Activated T-cell treated with anti-CD3 and anti-CD28 coated beads, Interleukin-2, amount 50 U/mL, for 48 hours (primary cell): ENCODE data around the gene CSAG3.
"Not testable (repeated sequence)": the region's sequence is repeated elsewhere in the genome, so short reads cannot be mapped to it uniquely, and the experiment has no call there.

Experiments used
- DNase-seq, 2 experiments: peaks; one replicate each; pipeline ENCODE4 v3.0.0-alpha.2; 2020

Gene CSAG3

DNA sequence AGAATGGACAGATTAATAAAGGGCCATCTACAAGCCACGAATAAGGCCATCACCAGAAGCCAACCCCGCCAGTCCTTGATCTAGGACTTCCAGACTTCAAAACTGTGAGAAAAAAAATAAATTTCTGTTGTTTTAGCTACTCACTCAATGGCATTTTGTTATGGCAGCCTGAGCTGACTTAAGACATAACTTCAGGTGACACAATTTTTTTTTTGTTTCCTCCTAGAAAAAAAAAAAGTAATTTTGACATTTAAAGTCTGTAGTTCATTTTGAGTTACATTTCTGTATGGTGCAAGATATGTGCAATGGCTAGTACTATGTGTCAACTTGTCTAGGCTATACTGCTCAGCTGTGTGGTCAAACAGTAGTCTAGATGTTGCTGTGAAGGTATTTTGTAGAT lies at the start of gene CSAG3:
Gene CSAG3, plus strand, starts transcription at position 301 of the 400 bp plus-strand sequence.
- DNase-seq, result not testable (repeated sequence)

DNA sequence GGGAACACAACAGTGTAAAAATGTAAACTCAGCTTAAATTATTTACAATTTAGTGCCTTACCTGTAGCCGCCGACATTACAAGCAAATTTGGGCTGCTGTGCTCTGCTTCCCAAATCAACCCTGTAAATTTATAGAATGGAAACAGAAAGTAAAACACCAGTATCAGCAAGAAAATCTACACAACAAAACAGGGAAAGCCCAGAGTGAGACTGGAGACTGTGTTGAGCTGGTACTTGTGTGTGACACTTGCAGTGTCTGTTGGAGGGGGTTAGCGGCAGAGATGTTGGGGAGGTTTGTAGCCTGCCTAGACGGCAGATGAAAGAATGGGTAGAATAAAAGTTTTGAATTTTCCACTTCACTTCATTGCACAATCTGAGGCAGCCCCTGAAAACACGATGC lies 45.8 kb upstream of the CSAG3 start:
- DNase-seq, result not testable (repeated sequence)

DNA sequence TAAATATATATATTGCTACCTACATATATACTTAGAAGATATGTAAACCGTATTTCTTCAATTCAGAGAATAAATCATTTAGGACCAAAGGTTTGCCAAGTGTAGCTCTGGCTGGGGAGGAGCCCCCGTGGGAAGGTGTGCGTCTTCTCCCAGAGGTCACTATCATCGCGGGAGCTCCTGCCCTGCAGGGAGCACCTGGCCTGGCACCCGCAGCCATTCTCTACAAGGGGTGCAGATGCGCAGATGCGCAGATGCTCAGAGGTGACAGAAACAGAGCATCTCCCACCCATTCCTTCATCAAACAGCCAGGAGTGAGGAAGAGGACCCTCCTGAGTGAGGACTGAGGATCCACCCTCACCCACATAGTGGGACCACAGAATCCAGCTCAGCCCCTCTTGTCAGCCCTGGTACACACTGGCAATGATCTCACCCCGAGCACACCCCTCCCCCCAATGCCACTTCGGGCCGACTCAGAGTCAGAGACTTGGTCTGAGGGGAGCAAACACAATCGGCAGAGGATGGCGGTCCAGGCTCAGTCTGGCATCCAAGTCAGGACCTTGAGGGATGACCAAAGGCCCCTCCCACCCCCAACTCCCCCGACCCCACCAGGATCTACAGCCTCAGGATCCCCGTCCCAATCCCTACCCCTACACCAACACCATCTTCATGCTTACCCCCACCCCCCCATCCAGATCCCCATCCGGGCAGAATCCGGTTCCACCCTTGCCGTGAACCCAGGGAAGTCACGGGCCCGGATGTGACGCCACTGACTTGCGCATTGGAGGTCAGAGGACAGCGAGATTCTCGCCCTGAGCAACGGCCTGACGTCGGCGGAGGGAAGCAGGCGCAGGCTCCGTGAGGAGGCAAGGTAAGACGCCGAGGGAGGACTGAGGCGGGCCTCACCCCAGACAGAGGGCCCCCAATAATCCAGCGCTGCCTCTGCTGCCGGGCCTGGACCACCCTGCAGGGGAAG lies 44.9 kb upstream of the CSAG3 start, which contains the start of gene MAGEA2B:
Gene MAGEA2B, plus strand, starts transcription at position 814 of the 973 bp plus-strand sequence. CDS start 2,479 bp downstream, outside the sequence.
- not testable (repeated sequence) for DNase-seq

DNA sequence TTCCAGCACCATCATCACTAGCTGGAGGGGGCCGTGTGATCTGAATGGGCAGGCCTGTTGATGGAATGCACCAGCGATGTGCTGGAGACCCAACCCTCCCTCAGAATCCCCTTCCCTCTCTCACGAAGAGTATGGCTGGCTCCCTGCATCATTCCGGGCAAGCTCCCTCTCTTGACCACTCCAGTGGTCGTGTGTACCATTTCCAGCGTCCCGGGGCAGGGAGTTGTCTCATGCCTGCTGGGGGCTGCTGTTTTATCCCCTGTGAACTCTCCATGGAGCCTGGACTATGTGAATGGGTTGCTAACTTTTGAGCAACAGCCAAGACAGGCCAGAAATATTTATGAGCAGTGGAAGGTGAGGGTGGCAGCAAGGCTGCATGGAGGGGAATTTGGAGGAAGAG lies 33.6 kb upstream of the CSAG3 start:
- DNase-seq, result no peak

DNA sequence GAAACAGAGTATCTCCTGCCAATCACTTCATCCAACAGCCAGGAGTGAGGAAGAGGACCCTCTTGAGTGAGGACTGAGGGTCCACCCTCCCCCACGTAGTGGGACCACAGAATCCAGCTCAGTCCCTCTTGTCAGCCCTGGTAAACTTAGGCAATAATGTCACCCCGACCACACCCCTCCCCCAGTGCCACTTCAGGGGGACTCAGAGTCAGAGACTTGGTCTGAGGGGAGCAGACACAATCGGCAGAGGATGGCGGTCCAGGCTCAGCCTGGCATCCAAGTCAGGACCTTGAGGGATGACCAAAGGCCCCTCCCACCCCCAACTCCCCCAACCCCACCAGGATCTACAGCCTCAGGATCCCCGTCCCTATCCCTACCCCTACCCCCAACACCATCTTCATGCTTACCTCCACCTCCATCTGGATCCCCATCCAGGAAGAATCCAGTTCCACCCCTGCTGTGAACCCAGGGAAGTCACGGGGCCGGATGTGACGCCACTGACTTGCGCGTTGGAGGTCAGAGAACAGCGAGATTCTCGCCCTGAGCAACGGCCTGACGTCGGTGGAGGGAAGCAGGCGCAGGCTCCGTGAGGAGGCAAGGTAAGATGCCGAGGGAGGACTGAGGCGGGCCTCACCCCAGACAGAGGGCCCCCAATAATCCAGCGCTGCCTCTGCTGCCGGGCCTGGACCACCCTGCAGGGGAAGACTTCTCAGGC lies 25.6 kb upstream of the CSAG3 start, which contains the start of the genes CSAG1 and MAGEA12:
Gene CSAG1, minus strand, starts transcription at position 461 of the 715 bp plus-strand sequence. CDS start 1,261 bp downstream, outside the sequence.
Gene MAGEA12, plus strand, starts transcription at position 497 of the 715 bp plus-strand sequence. CDS start 2,405 bp downstream, outside the sequence.
- DNase-seq, result no peak

DNA sequence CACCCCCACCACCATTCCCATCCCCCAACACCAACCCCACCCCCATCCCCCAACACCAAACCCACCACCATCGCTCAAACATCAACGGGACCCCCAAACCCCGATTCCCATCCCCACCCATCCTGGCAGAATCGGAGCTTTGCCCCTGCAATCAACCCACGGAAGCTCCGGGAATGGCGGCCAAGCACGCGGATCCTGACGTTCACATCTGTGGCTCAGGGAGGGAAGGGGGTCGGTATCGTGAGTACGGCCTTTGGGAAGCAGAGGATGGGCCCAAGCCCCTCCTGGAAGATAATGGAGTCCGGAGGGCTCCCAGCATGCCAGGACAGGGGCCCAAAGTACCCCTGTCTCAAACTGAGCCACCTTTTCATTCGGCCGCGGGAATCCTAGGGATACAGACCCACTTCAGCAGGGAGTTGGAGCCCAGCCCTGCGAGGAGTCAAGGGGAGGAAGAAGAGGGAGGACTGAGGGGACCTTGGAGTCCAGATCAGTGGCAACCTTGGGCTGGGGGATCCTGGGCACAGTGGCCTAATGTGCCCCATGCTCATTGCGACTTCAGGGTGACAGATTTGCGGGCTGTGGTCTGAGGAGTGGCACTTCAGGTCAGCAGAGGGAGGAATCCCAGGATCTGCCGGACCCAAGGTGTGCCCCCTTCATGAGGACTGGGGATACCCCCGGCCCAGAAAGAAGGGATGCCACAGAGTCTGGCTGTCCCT lies 24.7 kb upstream of the CSAG3 start:
- not testable (repeated sequence) for DNase-seq

DNA sequence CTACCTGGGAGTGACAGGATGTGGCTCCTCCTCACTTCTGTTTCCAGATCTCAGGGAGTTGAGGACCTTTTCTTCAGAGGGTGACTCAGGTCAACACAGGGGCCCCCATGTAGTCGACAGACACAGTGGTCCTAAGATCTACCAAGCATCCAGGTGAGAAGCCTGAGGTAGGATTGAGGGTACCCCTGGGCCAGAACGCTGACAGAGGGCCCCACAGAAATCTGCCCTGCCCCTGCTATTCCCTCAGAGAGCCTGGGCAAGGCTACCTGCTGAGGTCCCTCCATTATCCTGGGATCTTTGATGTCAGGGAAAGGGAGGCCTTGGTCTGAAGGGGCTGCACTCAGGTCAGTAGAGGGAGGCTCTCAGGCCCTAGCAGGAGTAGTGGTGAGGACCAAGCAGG lies 23.9 kb upstream of the CSAG3 start:
- no peak for DNase-seq

DNA sequence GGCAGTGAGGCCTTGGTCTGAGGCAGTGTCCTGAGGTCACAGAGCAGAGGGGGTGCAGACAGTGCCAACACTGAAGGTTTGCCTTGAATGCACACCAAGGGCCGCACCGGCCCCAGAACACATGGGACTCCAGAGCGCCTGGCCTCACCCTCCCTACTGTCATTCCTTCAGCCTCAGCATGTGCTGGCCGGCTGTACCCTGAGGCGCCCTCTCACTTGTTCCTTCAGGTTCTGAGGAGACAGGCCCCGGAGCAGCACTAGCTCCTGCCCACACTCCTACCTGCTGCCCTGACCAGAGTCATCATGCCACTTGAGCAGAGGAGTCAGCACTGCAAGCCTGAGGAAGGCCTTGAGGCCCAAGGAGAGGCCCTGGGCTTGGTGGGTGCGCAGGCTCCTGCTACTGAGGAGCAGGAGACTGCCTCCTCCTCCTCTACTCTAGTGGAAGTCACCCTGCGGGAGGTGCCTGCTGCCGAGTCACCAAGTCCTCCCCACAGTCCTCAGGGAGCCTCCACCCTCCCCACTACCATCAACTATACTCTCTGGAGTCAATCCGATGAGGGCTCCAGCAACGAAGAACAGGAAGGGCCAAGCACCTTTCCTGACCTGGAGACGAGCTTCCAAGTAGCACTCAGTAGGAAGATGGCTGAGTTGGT lies 23.0 kb upstream of the CSAG3 start:
- DNase-seq, result no peak

DNA sequence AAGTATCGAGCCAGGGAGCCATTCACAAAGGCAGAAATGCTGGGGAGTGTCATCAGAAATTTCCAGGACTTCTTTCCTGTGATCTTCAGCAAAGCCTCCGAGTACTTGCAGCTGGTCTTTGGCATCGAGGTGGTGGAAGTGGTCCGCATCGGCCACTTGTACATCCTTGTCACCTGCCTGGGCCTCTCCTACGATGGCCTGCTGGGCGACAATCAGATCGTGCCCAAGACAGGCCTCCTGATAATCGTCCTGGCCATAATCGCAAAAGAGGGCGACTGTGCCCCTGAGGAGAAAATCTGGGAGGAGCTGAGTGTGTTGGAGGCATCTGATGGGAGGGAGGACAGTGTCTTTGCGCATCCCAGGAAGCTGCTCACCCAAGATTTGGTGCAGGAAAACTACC lies 22.5 kb upstream of the CSAG3 start:
- not testable (repeated sequence) for DNase-seq

DNA sequence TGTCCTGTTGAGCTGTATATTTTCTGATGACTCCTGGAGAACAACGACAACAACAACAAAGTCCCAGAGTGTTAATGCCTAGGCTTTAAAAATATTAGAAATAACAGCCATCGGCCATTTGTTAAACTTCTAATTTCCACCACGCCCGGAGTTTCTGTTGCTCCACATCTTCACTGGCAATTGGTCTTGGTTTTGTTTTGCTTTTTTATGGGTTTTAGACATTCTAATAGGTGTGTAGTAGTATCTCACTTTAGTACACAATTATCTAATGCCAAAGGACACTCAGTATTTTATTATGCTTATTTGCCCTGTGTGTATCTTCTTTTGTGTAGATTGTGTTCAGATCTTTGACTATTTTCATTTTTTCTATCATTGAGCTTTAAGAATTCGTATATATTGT lies 20.5 kb upstream of the CSAG3 start:
- DNase-seq, result no peak

DNA sequence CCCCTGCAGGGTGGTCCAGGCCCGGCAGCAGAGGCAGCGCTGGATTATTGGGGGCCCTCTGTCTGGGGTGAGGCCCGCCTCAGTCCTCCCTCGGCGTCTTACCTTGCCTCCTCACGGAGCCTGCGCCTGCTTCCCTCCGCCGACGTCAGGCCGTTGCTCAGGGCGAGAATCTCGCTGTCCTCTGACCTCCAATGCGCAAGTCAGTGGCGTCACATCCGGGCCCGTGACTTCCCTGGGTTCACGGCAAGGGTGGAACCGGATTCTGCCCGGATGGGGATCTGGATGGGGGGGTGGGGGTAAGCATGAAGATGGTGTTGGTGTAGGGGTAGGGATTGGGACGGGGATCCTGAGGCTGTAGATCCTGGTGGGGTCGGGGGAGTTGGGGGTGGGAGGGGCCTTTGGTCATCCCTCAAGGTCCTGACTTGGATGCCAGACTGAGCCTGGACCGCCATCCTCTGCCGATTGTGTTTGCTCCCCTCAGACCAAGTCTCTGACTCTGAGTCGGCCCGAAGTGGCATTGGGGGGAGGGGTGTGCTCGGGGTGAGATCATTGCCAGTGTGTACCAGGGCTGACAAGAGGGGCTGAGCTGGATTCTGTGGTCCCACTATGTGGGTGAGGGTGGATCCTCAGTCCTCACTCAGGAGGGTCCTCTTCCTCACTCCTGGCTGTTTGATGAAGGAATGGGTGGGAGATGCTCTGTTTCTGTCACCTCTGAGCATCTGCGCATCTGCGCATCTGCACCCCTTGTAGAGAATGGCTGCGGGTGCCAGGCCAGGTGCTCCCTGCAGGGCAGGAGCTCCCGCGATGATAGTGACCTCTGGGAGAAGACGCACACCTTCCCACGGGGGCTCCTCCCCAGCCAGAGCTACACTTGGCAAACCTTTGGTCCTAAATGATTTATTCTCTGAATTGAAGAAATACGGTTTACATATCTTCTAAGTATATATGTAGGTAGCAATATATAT lies 5.0 kb upstream of the CSAG3 start, which contains the start of gene MAGEA2:
Gene MAGEA2, minus strand, starts transcription at position 157 of the 965 bp plus-strand sequence. CDS start 2,479 bp downstream, outside the sequence.
- not testable (repeated sequence) for DNase-seq

DNA sequence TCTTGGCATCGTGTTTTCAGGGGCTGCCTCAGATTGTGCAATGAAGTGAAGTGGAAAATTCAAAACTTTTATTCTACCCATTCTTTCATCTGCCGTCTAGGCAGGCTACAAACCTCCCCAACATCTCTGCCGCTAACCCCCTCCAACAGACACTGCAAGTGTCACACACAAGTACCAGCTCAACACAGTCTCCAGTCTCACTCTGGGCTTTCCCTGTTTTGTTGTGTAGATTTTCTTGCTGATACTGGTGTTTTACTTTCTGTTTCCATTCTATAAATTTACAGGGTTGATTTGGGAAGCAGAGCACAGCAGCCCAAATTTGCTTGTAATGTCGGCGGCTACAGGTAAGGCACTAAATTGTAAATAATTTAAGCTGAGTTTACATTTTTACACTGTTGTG lies 4.1 kb upstream of the CSAG3 start:
- not testable (repeated sequence) for DNase-seq

DNA sequence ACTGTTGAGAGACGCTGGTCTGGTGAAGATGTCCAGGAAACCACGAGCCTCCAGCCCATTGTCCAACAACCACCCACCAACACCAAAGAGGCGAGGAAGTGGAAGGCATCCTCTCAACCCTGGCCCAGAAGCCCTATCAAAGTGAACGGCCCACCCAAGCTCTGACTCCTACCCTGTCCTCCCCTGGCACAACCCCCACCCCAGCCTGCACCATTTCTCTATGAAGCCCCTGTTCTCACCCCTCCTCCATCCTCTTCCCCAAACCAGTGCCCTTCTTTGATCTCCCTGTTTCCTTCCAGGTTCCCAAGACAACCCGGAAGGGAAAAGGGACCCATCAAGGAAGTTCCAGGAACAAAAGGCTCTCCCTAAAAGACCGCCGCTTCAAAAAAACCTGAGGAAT lies 526 bp downstream of the CSAG3 start:
- not testable (repeated sequence) for DNase-seq

DNA sequence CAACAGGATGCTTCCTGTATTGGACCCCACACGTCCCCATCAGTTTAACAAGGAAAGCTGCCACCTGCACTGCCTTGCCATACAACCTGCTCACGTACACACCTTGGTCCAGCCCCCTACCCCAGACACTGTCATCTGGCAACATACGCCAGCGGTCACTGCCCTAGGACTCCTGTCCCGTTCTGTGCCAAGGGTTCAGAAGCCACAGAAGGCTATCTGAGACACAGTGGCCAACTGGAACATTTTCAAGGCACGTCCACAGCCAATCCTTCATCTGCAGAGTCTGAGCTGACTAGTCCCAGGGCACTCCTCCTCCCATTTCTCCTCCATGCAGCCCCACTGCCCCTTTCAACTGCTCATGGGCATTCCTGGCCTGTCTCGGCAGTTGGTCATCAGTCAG lies 2.6 kb downstream of the CSAG3 start:
- not testable (repeated sequence) for DNase-seq

DNA sequence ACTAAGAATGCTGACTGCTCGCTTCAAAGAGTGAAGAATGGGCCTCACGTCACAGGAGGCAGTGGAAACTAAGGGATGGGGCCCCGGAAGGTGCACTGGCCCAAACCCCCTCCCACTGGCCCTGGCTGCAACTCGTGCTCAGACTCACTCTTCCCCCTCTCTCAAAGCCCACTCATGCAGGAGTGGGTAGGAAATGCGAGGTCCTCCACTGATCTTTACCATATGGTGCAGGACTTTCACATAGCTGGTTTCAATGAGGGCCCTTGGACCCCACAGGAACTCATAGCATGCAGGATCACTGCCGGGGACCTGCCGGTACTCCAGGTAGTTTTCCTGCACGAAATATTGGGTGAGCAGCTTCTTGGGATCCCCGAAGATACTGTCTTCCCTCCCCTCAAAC lies 7.5 kb downstream of the CSAG3 start:
- DNase-seq, result not testable (repeated sequence)

DNA sequence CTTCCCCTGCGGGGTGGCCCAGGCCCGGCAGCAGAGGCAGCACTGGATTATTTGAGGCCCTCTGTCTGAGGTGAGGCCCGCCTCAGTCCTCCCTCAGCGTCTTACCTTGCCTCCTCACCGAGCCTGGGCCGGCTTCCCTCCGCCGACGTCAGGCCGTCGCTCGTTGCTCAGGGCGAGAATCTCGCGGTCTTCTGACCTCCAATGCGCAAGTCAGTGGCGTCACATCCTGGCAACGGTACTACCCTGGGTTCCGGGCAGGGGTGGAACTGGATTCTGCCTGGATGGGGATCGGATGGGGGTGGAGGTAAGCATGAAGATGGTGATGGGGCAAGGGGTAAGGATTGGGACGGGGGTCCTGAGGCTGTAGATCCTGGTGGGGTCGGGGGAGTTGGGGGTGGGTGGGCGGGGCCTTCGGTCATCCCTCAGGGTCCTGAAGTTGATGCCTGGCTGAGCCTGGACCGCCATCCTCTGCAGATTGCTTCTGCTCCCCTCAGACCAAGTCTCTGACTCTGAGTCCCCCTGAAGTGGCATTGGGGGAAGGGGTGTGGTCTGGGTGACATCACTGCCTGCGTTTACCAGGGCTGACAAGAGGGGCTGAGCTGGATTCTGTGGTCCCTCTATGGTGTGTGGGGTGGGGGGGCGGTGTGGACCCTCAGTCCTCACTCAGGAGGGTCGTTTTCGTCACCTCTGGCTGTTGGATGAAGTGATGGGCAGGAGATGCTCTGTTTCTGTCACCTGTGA lies 10.7 kb downstream of the CSAG3 start, which contains the start of gene MAGEA6:
Gene MAGEA6, minus strand, starts transcription at position 141 of the 741 bp plus-strand sequence. CDS start 2,039 bp downstream, outside the sequence.
- not testable (repeated sequence) for DNase-seq

DNA sequence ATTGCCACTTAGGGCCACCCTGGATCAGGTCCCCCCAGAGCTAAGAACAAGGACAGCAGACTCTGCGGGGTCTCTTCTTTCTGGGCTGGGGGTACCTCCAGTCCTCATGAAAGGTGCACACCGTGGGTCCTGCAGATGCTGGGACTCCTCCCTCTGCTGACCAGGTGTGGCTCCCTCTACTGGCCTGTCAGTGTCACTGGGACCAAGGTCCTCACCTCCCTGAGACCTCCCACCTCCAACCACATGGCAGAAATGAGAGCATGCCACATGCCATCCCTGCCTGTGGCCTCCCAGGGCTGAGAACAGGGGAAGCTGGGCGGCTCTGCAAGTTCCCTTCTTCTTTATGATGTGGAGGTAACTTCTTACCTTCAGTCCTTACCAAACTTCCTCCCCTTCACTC lies 28.0 kb downstream of the CSAG3 start:
- DNase-seq, result not testable (repeated sequence)

DNA sequence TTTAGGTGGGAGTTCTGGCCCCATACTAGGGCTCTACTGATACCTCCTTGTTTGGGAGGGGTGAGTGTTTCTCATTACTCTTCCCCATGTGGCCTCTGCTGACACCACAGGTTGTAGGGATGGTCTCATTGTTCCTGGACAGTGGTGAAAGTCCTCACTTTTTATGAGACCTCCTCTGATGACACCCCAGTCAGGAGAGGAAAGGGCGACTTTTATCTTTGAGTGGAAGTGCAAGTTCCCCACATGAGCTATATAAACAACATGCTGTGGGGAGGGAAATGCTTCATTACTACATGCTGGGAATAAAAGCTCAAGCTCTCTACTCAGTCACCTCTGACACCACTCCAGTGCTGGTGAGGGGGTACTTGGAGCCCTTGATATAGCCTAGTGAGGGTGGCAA lies 39.9 kb downstream of the CSAG3 start:
- DNase-seq, result no peak

DNA sequence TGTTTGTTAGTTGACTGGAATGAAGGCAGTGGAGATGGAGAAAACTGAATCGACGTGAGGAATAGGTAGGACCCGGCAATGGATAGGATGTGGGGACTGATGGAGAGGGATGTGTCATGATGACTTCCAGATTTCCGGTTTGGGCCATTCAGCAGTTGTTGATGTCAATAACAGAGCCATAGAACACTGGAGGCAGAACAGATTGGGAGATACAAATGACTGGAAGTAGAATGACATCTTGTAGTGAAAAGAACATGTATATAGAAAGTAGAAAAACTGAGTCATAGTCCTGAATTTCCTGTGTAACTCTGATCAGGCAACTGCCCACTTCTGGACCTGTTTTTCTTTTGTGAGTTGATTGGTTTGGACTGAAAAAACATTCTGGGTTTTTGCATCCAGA lies 47.0 kb downstream of the CSAG3 start:
- DNase-seq, result no peak
